ENCODE results near the gene DNAH17.

- no peak for TF ChIP-seq CTCF (IDR thresholded peaks at IDR 0.05)
- TF ChIP-seq POLR2A (IDR thresholded peaks at IDR 0.05) = no peak
Measured at GRCh38 chr17:78451753-78452152, 125.4 kb downstream of the DNAH17 start.

Measured in lower leg skin (tissue), 3 donors.